Measurements from ENCODE around the gene SCYGR1. TPM values are rescaled to one million over a fixed set of nuclear protein-coding genes. Genes with fewer than 3 reads are reported as not detected.

SCYGR1 gene
- total RNA-seq, 1 donor from 2014 or later = not detected

DNA sequence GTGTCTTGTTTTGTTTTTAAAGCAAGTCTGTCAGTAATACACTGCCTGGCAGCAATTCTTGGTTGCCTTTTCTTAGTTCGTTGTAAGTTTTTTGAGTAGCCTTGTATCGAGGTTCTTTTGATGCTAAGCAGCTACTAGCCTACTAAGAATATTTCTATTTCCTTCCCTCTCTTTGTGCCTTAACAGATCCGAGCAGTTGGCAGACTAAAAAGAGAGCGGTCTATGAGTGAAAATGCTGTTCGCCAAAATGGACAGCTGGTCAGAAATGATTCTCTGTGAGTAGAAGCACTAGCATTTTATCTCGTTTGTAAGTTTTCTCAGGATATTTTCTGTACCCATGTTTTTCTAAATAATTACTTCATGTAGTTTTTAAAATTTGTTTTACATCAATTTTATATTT lies 47.6 kb downstream of the SCYGR1 start:
- ATAC-seq = no peak
- intact Hi-C loops (cut with DNase I) = no loop called here

DNA sequence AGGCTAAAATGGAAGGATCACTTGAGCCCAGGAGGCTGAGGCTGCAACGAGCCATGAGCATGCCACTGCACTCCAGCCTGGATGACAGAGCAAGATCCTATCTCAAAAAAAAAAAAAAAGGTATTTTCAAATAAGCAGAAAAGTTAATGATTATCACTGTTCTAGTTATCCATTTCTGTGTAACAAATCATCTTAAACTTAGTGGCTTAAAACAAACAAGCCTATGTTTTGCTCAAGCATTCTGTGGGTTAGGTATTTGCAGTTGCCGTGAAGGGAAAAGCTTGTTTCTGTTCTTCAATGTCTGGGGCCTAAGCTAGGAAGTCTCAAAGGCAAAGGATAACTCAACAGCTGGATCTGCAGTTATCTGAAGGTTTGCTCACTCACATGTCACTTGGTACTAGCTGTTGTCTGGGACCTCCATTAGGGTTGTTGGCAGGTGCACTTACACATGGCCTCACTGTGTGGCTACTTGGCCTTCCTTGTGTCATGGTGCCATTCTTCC lies 48.6 kb downstream of the SCYGR1 start:
- intact Hi-C loops (cut with DNase I) = no loop called here
- ATAC-seq (no peak), DNase-seq (ENCODE audit: low spot score) (no peak)

More for the DNA sequence above, 47.6 kb downstream of the SCYGR1 start:
- DNase-seq (ENCODE audit: low spot score) = no peak

Other genes with a start within 250 kb of the SCYGR1 start
- 7.4 TPM for gene COL4A4, start 223.7 kb downstream of the SCYGR1 start, total RNA-seq
- 7.0 TPM for gene COL4A3, start 223.3 kb downstream of the SCYGR1 start, total RNA-seq
- 72.5 TPM for gene MFF, start 62.7 kb downstream of the SCYGR1 start, total RNA-seq
- gene TM4SF20, start 8.6 kb downstream of the SCYGR1 start, total RNA-seq = not detected
- 85.6 TPM for gene AGFG1, start 84.2 kb upstream of the SCYGR1 start, total RNA-seq
- not detected for gene SCYGR2, start 210.9 kb upstream of the SCYGR1 start, total RNA-seq
- gene SCYGR3, start 226.9 kb upstream of the SCYGR1 start, total RNA-seq = not detected
- gene SCYGR4, start 229.5 kb upstream of the SCYGR1 start, total RNA-seq = not detected